ENCODE measurements around the gene SOX6. TPM values are rescaled to one million over a fixed set of nuclear protein-coding genes. Genes with fewer than 3 reads are reported as not detected.
"Not testable (repeated sequence)": the region's sequence is repeated elsewhere in the genome, so short reads cannot be mapped to it uniquely, and the experiment has no call there.

Gene SOX6
- polyA plus RNA-seq, 1 experiment = 6.0 TPM

DNA sequence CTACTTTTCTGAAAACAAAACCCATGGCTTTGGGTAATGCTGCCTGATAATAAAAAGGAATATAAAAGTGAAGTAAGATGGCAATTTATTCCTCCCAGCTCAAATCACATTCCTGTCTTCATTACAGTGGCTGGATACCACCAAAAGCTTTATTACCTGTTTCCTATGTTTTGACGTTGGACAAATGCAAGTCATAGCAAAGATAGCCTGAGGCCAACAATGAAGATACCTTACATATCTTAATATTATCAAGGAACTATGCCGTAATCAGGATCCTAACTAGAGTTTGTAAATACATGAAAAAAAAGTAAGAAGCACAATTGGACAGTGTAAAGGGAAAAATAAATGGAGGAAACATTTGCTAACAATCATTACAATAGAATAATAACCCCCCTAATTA, 202.4 kb downstream of the SOX6 start:
- no peak for DNase-seq (ENCODE audit: low read depth, low spot score)
- no peak overlapping the region for H3K4me3 ChIP-seq (ENCODE audit: low read depth, low read length)
- no peaks in the 10 kb centered on the region for H3K9me3 ChIP-seq (ENCODE audit: control insufficient read depth, insufficient read depth, low read length)
- CTCF ChIA-PET = interaction anchor here (0.6 kb wide), 1 partner anchor 382 kb away, joined by 3 read pairs; no protein-coding TSS in a partner anchor
- TF ChIP-seq, protein P1, sequence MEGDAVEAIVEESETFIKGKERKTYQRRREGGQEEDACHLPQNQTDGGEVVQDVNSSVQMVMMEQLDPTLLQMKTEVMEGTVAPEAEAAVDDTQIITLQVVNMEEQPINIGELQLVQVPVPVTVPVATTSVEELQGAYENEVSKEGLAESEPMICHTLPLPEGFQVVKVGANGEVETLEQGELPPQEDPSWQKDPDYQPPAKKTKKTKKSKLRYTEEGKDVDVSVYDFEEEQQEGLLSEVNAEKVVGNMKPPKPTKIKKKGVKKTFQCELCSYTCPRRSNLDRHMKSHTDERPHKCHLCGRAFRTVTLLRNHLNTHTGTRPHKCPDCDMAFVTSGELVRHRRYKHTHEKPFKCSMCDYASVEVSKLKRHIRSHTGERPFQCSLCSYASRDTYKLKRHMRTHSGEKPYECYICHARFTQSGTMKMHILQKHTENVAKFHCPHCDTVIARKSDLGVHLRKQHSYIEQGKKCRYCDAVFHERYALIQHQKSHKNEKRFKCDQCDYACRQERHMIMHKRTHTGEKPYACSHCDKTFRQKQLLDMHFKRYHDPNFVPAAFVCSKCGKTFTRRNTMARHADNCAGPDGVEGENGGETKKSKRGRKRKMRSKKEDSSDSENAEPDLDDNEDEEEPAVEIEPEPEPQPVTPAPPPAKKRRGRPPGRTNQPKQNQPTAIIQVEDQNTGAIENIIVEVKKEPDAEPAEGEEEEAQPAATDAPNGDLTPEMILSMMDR (IDR thresholded peaks at IDR 0.05; ENCODE audit: low read depth, low read length) = no peak
- no peaks in the 10 kb centered on the region for H3K27me3 ChIP-seq (ENCODE audit: control insufficient read depth, insufficient read depth, low read length)
- POLR2A ChIA-PET = no interaction called here
- no peak overlapping the region for H3K27ac ChIP-seq (ENCODE audit: low read depth, low read length)

DNA sequence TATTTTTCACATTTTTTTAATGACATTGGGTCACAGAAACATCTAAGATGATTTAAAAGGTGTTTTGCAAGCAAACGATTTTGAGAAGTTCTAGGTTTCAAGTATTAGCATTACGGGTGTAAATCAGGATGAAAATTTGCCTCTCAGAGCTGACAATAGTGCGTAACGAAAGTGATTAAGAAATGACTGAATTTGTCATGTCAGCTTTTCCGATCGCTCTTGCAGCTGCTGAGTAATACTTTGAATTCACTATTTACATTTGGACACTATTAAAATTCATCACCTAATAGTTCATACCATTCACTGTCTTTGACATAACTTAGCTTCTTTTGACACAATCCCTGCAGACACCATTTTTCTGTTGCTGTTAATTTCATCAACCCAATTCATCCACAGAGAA, 205.2 kb downstream of the SOX6 start:
- H3K27ac ChIP-seq (ENCODE audit: low read depth, low read length) = no peak overlapping the region
- CTCF ChIA-PET = no interaction called here
- H3K4me3 ChIP-seq (ENCODE audit: low read depth, low read length) = no peak overlapping the region
- no peak for DNase-seq (ENCODE audit: low read depth, low spot score)
- TF ChIP-seq, protein P1 (IDR thresholded peaks at IDR 0.05; ENCODE audit: low read depth, low read length) = no peak
- no peaks in the 10 kb centered on the region for H3K27me3 ChIP-seq (ENCODE audit: control insufficient read depth, insufficient read depth, low read length)
- POLR2A ChIA-PET = no interaction called here
- no peaks in the 10 kb centered on the region for H3K9me3 ChIP-seq (ENCODE audit: control insufficient read depth, insufficient read depth, low read length)

DNA sequence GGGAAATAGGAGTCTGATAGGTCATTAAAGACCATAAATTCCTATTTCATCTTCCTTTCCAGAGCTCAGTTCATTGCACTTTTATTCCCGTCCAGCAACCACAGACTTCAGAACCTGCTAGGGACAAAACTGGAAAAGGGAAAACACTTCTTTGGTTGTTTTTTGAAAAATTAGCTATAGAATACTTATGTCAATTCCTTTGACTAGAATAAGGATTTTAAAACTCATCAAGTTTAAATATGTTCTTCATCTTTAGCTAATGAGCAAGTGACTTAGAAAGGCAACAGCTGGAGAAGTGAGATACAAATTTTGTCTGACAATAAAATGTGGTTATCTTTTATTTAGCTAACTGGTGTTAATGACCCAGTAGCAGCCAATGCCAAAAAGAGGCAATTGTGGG, 206.9 kb downstream of the SOX6 start:
- POLR2A ChIA-PET = no interaction called here
- no peaks in the 10 kb centered on the region for H3K27me3 ChIP-seq (ENCODE audit: control insufficient read depth, insufficient read depth, low read length)
- no peak overlapping the region for H3K27ac ChIP-seq (ENCODE audit: low read depth, low read length)
- H3K9me3 ChIP-seq (ENCODE audit: control insufficient read depth, insufficient read depth, low read length) = no peaks in the 10 kb centered on the region
- no peak for DNase-seq (ENCODE audit: low read depth, low spot score)
- CTCF ChIA-PET = no interaction called here
- TF ChIP-seq, protein P1 (IDR thresholded peaks at IDR 0.05; ENCODE audit: low read depth, low read length) = no peak
- no peak overlapping the region for H3K4me3 ChIP-seq (ENCODE audit: low read depth, low read length)

DNA sequence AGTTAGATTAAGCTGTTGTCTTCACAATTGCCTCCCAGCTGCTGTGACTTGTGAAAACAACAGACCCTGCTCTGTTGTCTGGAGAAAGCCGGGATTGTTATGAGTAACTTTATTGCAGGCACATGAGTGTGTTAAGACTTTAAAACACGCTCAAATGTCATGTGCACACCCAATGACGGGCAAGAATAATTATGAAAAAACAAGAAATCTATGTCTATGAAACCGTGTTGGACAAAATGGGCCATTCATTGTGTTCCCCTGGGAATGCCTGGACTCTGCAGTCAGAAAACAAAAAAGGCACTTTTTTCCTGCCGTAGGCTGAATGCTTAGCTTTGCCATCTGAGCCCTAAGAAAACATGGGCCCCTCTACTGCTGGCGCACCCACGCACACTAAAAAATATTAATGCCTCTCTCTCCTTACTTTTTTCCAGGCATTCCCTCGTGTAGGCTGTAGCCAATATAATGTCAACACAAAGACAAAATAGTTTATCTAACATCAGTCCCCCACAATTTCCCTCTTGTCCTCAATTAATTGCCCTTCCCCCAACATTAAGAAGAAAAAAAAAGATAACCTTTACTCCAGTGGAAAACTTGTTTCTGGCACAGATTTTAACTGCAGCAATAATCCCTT, 207.9 kb downstream of the SOX6 start:
- TF ChIP-seq, protein P1 (IDR thresholded peaks at IDR 0.05; ENCODE audit: low read depth, low read length) = no peak
- Histone ChIP-seq H3K4me3 (ENCODE audit: low read depth, low read length) (no peak overlapping the region), H3K27me3 (ENCODE audit: control insufficient read depth, insufficient read depth, low read length) (no peaks in the 10 kb centered on the region), H3K27ac (ENCODE audit: low read depth, low read length) (no peak overlapping the region), H3K9me3 (ENCODE audit: control insufficient read depth, insufficient read depth, low read length) (no peaks in the 10 kb centered on the region)
- ChIA-PET POLR2A (no interaction called here), CTCF (no interaction called here)
- no peak for DNase-seq (ENCODE audit: low read depth, low spot score)

DNA sequence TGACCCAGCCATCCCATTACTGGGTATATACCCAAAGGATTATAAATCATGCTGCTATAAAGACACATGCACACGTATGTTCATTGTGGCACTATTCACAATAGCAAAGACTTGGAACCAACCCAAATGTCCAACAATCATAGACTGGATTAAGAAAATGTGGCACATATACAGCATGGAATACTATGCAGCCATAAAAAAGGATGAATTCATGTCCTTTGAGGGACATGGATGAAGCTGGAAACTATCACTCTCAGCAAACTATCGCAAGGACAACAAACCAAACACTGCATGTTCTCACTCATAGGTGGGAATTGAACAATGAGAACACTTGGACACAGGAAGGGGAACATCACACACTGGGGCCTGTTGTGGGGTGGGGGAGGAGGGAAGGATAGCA, 209.4 kb downstream of the SOX6 start:
- H3K4me3 ChIP-seq (ENCODE audit: low read depth, low read length); H3K27me3 ChIP-seq (ENCODE audit: control insufficient read depth, insufficient read depth, low read length); CTCF ChIA-PET; DNase-seq (ENCODE audit: low read depth, low spot score); POLR2A ChIA-PET; H3K27ac ChIP-seq (ENCODE audit: low read depth, low read length); H3K9me3 ChIP-seq (ENCODE audit: control insufficient read depth, insufficient read depth, low read length): not testable (repeated sequence)

DNA sequence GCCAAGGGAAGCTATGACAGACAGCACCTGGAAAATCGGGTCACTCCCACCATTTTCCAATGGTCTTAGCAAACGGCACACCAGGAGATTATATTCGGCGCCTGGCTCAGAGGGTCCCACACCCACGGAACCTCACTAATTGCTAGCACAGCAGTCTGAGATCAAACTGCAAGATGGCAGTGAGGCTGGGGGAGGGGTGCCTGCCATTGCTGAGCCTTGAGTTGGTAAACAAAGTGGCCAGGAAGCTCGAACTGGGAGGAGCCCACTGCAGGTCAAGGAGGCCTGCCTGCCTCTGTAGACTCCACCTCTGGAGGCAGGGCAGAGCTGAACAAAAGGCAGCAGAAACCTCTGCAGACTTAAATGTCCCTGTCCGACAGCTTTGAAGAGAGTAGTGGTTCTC, 214.7 kb downstream of the SOX6 start:
- DNase-seq (ENCODE audit: low read depth, low spot score); CTCF ChIA-PET; H3K4me3 ChIP-seq (ENCODE audit: low read depth, low read length); H3K9me3 ChIP-seq (ENCODE audit: control insufficient read depth, insufficient read depth, low read length); H3K27me3 ChIP-seq (ENCODE audit: control insufficient read depth, insufficient read depth, low read length); H3K27ac ChIP-seq (ENCODE audit: low read depth, low read length): not testable (repeated sequence)
- POLR2A ChIA-PET = interaction anchor here (0.6 kb wide), 1 partner anchor 204 kb away, joined by 3 read pairs; no protein-coding TSS in a partner anchor

DNA sequence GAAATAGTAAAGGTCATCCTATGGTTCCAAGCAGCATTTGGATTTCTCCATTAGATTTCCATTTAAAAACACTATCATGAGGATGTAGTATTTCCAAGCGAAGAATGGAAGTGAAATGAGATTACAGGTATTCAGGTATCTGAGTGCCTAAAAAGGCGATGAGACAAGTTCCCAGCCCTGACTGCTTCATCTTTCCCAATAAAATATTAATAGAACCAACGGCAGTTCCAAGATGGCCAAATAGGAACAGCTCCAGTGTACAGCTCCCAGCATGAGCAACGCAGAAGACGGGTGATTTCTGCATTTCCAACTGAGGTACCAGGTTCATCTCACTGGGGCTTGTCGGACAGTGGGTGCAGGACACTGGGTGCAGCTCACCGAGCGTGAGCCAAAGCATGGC, 215.2 kb downstream of the SOX6 start:
- CTCF ChIA-PET = not testable (repeated sequence)

More for the DNA sequence above, 215.2 kb downstream of the SOX6 start:
- H3K4me3 ChIP-seq (ENCODE audit: low read depth, low read length); DNase-seq (ENCODE audit: low read depth, low spot score); H3K27ac ChIP-seq (ENCODE audit: low read depth, low read length); H3K27me3 ChIP-seq (ENCODE audit: control insufficient read depth, insufficient read depth, low read length); POLR2A ChIA-PET; H3K9me3 ChIP-seq (ENCODE audit: control insufficient read depth, insufficient read depth, low read length): not testable (repeated sequence)

All from AG04450 (cell line).